PC-9 (cell line): Measurements from ENCODE around the gene DDX42. TPM values are rescaled to one million over a fixed set of nuclear protein-coding genes. Genes with fewer than 3 reads are reported as not detected.

Source experiments
- Bru-seq: library from RNA; stranded (reverse); fragments of 400-500 nt; gene quantifications from one replicate; lab custom pipeline; 2021; lab: Mats Ljungman, UMichigan
- BruChase-seq, 2 experiments: library from RNA; stranded (reverse); fragments of 400-500 nt; gene quantifications; one replicate each; lab custom pipeline; 2021; lab: Mats Ljungman, UMichigan
- BruUV-seq: library from RNA; stranded (reverse); fragments of 400-500 nt; replicated peaks from 2 replicates; lab custom pipeline; 2021; lab: Mats Ljungman, UMichigan
- CTCF ChIA-PET: fragments of 300-600 bp; sonication (Branson Sonifier 250); formaldehyde crosslinking; loops from one replicate; lab custom pipeline; 2022; ENCODE audit warnings: antibody characterized with exemption; lab: Charles Lee
- POLR2A ChIA-PET: fragments of 300-600 bp; sonication (Branson Sonifier 250); formaldehyde crosslinking; loops from one replicate; lab custom pipeline; 2022; ENCODE audit warnings: antibody characterized with exemption; ENCODE audit not compliant: unreplicated experiment; lab: Charles Lee
- DNase-seq, 2 experiments: peaks; one replicate each; pipeline versions ENCODE4 v3.0.0 to v3.0.0-alpha.2; 2015 to 2022; ENCODE audit warnings: mixed read lengths in 1 of 2
- H2AFZ ChIP-seq: fragments of 200-600 bp; sonication (generic); 2 replicates; pipeline ENCODE4 v1.8.1; 2017; ENCODE audit warnings: antibody characterized with exemption
- H3F3A ChIP-seq: fragments of 200-600 bp; sonication (generic); 2 replicates; pipeline ENCODE4 v1.8.1; 2017; ENCODE audit warnings: antibody characterized with exemption, mild to moderate bottlenecking, low read depth; ENCODE audit not compliant: insufficient read depth
- H3K27ac ChIP-seq: fragments of 200-600 bp; sonication (generic); 2 replicates; pipeline ENCODE4 v1.6.1; 2016; ENCODE audit warnings: mixed run types
- H3K27me3 ChIP-seq: fragments of 200-600 bp; sonication (generic); 2 replicates; pipeline ENCODE4 v1.6.1; 2016; ENCODE audit warnings: low read depth, mixed run types; ENCODE audit not compliant: insufficient read depth
- H3K36me3 ChIP-seq: fragments of 200-600 bp; sonication (generic); 2 replicates; pipeline ENCODE4 v1.6.1; 2016; ENCODE audit warnings: low read depth, mixed run types
- H3K4me1 ChIP-seq: fragments of 200-600 bp; sonication (generic); replicated peaks from 2 replicates; pipeline ENCODE4 v1.6.1; 2016; ENCODE audit warnings: mixed run types; ENCODE audit not compliant: insufficient read depth
- H3K4me2 ChIP-seq: fragments of 200-600 bp; sonication (generic); 2 replicates; pipeline ENCODE4 v1.6.1; 2017; ENCODE audit warnings: mixed run types
- H3K4me3 ChIP-seq: fragments of 200-600 bp; sonication (generic); 2 replicates; pipeline ENCODE4 v1.6.1; 2016; ENCODE audit warnings: mixed run types
- H3K79me2 ChIP-seq: fragments of 200-600 bp; sonication (generic); 2 replicates; pipeline ENCODE4 v1.6.1; 2017; ENCODE audit warnings: low read depth, mixed run types
- H3K9me2 ChIP-seq: fragments of 200-600 bp; sonication (generic); 2 replicates; pipeline ENCODE4 v1.8.1; 2017; ENCODE audit warnings: mild to moderate bottlenecking; ENCODE audit not compliant: insufficient read depth
- H3K9me3 ChIP-seq: fragments of 200-600 bp; sonication (generic); 2 replicates; pipeline ENCODE4 v1.8.1; 2016; ENCODE audit warnings: low read depth; ENCODE audit not compliant: insufficient read depth
- H4K20me1 ChIP-seq: fragments of 200-600 bp; sonication (generic); 2 replicates; pipeline ENCODE4 v1.8.1; 2017; ENCODE audit not compliant: insufficient read depth
- EZH2 ChIP-seq: fragments of 200-600 bp; sonication (generic); IDR thresholded peaks from 2 replicates; pipeline ENCODE4 v1.8.0; 2017; ENCODE audit warnings: antibody characterized with exemption, low read depth
- intact Hi-C: fragments of 100-400 bp; cut with micrococcal nuclease; formaldehyde crosslinking; loops from one replicate; pipeline ENCODE4 v1.10.0; 2022; ENCODE audit not compliant: unreplicated experiment
- long read RNA-seq: library from polyadenylated mRNA; stranded (forward); transcript quantifications from one replicate; pipeline ENCODE4 v2.0.0, GENCODE V29; 2022
- total RNA-seq: library from RNA; stranded (reverse); gene quantifications from 2 replicates; pipeline ENCODE4 v1.2.3, GENCODE V29; 2021
- TF ChIP-seq, protein P1 (sequence below): fragments of 200-600 bp; sonication (generic); conservative IDR thresholded peaks from 2 replicates; pipeline ENCODE4 v1.6.1; 2017; ENCODE audit warnings: mixed run types, antibody characterized with exemption, mild to moderate bottlenecking, moderate library complexity

The DDX42 gene, protein sequence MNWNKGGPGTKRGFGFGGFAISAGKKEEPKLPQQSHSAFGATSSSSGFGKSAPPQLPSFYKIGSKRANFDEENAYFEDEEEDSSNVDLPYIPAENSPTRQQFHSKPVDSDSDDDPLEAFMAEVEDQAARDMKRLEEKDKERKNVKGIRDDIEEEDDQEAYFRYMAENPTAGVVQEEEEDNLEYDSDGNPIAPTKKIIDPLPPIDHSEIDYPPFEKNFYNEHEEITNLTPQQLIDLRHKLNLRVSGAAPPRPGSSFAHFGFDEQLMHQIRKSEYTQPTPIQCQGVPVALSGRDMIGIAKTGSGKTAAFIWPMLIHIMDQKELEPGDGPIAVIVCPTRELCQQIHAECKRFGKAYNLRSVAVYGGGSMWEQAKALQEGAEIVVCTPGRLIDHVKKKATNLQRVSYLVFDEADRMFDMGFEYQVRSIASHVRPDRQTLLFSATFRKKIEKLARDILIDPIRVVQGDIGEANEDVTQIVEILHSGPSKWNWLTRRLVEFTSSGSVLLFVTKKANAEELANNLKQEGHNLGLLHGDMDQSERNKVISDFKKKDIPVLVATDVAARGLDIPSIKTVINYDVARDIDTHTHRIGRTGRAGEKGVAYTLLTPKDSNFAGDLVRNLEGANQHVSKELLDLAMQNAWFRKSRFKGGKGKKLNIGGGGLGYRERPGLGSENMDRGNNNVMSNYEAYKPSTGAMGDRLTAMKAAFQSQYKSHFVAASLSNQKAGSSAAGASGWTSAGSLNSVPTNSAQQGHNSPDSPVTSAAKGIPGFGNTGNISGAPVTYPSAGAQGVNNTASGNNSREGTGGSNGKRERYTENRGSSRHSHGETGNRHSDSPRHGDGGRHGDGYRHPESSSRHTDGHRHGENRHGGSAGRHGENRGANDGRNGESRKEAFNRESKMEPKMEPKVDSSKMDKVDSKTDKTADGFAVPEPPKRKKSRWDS
- 107 and 130 TPM in 2 replicates for total RNA-seq
- Bru-seq, nascent RNA: percentile 95 among the genes with signal in this experiment
- BruChase-seq, experiment 1, labeled RNA remaining after a 2-hour chase: percentile 93 among the genes with signal in this experiment
- BruChase-seq, experiment 2, labeled RNA remaining after a 6-hour chase: percentile 83 among the genes with signal in this experiment
- long read RNA-seq, full-length matches to known transcripts: 14 of 26 reads
- long read RNA-seq, partial matches to known transcripts: 6 of 26 reads
- long read RNA-seq, other reads (novel, unspliced or antisense): 6 of 26 reads

DNA sequence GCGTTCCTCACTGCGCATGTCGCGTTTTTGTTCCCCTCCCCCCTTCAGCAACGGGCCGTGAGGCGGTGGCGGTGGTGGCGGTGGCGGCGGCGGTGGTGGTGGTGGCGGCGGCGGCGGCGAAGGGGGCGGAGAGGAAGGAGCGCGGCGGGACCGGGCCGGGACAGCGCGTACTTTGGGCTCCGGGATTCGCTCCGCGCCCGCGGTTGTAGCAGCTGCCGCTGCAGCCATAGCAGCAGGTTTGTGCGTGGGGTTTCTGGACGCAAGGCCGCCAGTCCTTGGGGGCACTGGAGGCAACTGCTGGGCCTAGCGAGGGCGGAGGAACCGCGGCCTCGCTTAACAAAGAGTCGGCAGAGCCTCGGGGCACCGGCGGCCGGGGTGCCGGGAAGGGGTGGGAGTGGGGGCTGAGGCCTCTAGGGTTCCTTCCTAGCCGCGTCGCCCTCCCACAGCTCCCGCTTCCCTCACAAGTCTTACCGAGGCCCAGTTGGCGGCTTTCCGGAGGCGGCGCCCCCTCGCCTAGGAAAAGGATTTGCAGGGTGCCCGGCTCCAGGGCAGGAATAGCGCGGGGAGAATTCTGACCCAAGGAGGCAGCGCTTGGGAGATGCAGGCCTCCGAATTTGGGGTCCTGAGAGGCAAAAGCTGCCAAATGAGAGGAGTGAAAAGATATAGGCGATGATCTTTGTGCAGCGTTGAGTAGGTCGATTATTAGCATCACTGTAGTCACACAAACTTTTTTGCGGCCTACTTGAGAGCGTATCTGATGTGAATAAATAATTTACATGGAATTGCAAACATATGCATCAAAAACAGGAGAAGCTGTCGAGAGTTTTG, at the start of gene DDX42:
Gene DDX42 (plus strand): TSS at position 30 of the 828 bp plus-strand sequence. CDS start 12,880 bp downstream, outside the sequence.
- H4K20me1 ChIP-seq: peaks cover 40% of the 10 kb centered on the region
- peak in 1 of 2 experiments; percentile 90 for DNase-seq
- CTCF ChIA-PET: interaction anchor here (0.6 kb wide), 1 partner anchor 999 kb away, joined by 6 read pairs; no protein-coding TSS in a partner anchor
- peaks cover 28% of the 10 kb centered on the region for H3K36me3 ChIP-seq
- H3K4me3 ChIP-seq: peak within 1 kb of the TSS; percentile 80
- intact Hi-C loops: loop anchor here (2.0 kb wide), 2 partner anchors 52 to 68 kb away; partner anchors contain the start of genes FTSJ3, PSMC5 and SMARCD2
- H3K4me2 ChIP-seq: peak within 1 kb of the TSS; percentile 90
- peaks cover 36% of the 10 kb centered on the region for H3F3A ChIP-seq
- H3K27me3 ChIP-seq: no peaks in the 10 kb centered on the region
- no peaks in the 10 kb centered on the region for H3K9me2 ChIP-seq
- peaks cover 92% of the 10 kb centered on the region for H3K79me2 ChIP-seq
- TF ChIP-seq, protein P1, sequence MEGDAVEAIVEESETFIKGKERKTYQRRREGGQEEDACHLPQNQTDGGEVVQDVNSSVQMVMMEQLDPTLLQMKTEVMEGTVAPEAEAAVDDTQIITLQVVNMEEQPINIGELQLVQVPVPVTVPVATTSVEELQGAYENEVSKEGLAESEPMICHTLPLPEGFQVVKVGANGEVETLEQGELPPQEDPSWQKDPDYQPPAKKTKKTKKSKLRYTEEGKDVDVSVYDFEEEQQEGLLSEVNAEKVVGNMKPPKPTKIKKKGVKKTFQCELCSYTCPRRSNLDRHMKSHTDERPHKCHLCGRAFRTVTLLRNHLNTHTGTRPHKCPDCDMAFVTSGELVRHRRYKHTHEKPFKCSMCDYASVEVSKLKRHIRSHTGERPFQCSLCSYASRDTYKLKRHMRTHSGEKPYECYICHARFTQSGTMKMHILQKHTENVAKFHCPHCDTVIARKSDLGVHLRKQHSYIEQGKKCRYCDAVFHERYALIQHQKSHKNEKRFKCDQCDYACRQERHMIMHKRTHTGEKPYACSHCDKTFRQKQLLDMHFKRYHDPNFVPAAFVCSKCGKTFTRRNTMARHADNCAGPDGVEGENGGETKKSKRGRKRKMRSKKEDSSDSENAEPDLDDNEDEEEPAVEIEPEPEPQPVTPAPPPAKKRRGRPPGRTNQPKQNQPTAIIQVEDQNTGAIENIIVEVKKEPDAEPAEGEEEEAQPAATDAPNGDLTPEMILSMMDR: no peak
- H3K9me3 ChIP-seq: no peaks in the 10 kb centered on the region
- peak within 1 kb of the TSS; percentile 96 for H3K27ac ChIP-seq
- H3K4me1 ChIP-seq: peaks cover 58% of the 10 kb centered on the region
- POLR2A ChIA-PET: interaction anchor here (0.5 to 1.7 kb wide), 10 partner anchors 13 to 982 kb away, joined by 3 to 32 read pairs (median 14); partner anchors contain the start of gene MAP3K3
- no TSS peak for BruUV-seq
- peak within 1 kb of the TSS; percentile 88 for H2AFZ ChIP-seq

DNA sequence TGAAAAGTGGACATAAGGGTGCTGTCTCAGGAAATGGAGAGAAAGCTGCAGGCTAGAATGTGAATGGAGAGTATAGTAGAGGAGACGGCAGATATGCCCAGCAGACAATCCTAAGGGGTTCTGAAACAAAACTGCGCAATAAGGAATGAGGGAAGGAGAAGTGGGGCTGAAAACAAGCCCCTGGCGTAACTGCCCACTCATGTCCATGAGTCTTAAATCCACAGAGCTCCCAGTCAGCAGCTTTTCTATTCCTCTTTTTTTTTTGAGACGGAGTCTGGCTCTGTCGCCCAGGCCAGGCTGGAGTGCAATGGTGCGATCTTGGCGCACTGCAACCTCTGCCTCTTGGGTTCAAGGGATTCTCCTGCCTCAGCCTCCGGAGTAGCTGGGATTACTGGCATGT, 38.3 kb upstream of the DDX42 start:
- no peaks in the 10 kb centered on the region for H3K36me3 ChIP-seq
- TF ChIP-seq EZH2: no peak
- TF ChIP-seq, protein P1: no peak
- intact Hi-C loops: no loop called here
- no peaks in the 10 kb centered on the region for H3K27me3 ChIP-seq
- H3K4me2 ChIP-seq: no peak overlapping the region
- H2AFZ ChIP-seq: no peak overlapping the region
- BruUV-seq: no TSS peak
- DNase-seq: no peak
- no peaks in the 10 kb centered on the region for H4K20me1 ChIP-seq
- H3K9me2 ChIP-seq: no peaks in the 10 kb centered on the region
- H3K9me3 ChIP-seq: no peaks in the 10 kb centered on the region
- POLR2A ChIA-PET: no interaction called here
- CTCF ChIA-PET: no interaction called here
- peaks cover 4% of the 10 kb centered on the region; the same call in 1 of the 2 replicates for H3F3A ChIP-seq
- H3K4me3 ChIP-seq: no peak overlapping the region
- no peak overlapping the region for H3K27ac ChIP-seq
- H3K4me1 ChIP-seq: peaks cover 7% of the 10 kb centered on the region
- peaks cover 11% of the 10 kb centered on the region; the same call in 1 of the 2 replicates for H3K79me2 ChIP-seq
